Astrocyte of the spinal cord (primary cell): ENCODE data around the gene CCDC187.

Experiments used
- DNase-seq: peaks from one replicate; pipeline ENCODE4 v3.0.0; 2011; ENCODE audit warnings: low read depth, low spot score
- H3K4me3 ChIP-seq: 2 replicates; pipeline ENCODE4 v1.5.1; 2011; ENCODE audit warnings: low read depth, mild to moderate bottlenecking, low read length, moderate library complexity
- in situ Hi-C: cut with HindIII; loops from 2 replicates; pipeline ENCODE4 v1.10.0; 2017; ENCODE audit warnings: low sequenced_read_pairs
- TF ChIP-seq, protein P1 (sequence below): IDR thresholded peaks from 2 replicates; pipeline ENCODE4 v1.5.1; 2012; ENCODE audit warnings: low read depth, mild to moderate bottlenecking, low read length, inconsistent platforms

Gene CCDC187

DNA sequence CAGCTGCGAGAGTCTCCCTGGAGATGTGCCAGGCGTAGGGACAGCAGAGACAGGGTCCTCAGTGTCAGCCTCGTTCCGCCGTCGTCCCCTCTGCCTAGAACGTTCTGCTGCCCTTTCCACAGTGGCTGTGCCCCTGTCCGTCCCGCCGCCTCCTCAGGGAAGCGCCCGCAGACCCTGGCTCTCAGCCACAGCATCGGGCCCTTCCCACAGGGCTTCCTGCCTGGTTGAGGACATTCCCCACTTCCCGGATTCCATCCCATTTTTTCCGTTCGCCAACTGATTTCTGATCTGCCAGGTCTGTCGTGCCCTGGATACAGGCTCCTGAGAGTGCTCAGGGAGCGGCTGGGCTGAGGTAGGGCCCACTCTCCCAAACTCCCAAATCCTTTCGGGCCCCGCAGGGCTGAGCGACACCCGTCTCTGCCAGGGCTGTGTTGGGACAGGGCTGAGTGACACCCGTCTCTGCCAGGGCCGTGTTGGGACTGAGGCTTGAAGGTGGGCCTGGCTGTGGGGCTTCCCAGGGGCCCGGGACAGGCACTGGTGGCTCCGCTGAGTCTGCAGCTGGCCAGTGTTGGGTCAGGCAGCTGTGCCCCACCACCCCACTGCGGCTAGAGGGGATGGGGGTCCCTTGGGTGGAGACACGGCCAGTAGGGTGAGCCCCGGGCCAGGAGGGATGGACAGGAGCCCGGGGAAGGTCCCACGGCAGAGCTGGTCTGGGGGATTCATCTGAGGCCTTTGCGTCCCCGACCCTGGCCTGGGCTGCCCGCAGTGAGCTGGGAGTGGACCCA is 43.8 kb upstream of the CCDC187 start:
- TF ChIP-seq, protein P1, sequence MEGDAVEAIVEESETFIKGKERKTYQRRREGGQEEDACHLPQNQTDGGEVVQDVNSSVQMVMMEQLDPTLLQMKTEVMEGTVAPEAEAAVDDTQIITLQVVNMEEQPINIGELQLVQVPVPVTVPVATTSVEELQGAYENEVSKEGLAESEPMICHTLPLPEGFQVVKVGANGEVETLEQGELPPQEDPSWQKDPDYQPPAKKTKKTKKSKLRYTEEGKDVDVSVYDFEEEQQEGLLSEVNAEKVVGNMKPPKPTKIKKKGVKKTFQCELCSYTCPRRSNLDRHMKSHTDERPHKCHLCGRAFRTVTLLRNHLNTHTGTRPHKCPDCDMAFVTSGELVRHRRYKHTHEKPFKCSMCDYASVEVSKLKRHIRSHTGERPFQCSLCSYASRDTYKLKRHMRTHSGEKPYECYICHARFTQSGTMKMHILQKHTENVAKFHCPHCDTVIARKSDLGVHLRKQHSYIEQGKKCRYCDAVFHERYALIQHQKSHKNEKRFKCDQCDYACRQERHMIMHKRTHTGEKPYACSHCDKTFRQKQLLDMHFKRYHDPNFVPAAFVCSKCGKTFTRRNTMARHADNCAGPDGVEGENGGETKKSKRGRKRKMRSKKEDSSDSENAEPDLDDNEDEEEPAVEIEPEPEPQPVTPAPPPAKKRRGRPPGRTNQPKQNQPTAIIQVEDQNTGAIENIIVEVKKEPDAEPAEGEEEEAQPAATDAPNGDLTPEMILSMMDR, result no peak
- DNase-seq, result no peak
- H3K4me3 ChIP-seq, result no peak overlapping the region
- in situ Hi-C loops, result no loop called here

DNA sequence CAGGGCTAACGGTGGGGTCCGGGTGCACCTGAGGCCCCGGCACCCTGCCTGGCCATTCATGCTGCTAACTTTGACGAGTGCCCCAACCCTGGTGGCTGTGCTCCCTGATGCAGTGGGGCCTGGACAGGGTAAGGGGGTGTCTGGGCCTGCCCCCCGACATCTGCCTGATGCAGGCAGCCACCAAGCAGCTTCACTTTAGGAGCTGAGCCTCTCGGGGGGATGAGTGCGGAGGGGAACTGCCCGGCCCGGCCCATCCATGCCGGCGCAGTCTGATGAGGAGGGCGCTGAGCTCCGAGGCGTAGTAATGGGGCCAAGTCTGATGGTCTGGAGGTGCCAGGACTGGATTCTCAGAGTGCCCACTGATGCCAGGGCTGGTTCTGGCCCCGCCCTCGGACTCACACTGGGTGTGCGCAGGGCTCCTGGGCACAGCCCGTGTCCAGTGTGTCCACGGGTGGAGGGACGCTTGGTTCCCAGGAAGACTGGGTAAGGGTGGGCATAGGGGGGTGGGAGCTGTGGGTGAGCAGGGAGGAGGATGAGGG is 43.1 kb upstream of the CCDC187 start:
- no peak for DNase-seq
- H3K4me3 ChIP-seq, result no peak overlapping the region
- in situ Hi-C loops, result no loop called here
- TF ChIP-seq, protein P1, result no peak

DNA sequence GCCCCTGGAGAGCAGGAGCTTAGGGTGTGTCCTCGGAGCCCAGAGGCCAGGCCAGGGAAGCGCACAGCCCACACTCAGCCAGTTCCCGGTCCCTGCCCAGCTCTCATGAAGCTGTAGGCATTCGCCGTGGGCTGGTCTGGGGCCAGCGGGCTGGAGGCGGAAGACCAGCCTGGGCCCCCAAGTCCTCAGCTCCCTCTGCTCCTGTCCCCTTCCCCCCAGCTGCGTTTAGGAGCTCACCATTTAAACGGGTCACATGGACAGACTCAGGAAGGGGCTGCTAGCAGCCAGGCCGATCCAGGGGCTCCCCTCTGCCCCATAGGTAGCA is 42.2 kb upstream of the CCDC187 start:
- TF ChIP-seq, protein P1, result no peak
- DNase-seq, result no peak
- H3K4me3 ChIP-seq, result no peak overlapping the region
- in situ Hi-C loops, result no loop called here

DNA sequence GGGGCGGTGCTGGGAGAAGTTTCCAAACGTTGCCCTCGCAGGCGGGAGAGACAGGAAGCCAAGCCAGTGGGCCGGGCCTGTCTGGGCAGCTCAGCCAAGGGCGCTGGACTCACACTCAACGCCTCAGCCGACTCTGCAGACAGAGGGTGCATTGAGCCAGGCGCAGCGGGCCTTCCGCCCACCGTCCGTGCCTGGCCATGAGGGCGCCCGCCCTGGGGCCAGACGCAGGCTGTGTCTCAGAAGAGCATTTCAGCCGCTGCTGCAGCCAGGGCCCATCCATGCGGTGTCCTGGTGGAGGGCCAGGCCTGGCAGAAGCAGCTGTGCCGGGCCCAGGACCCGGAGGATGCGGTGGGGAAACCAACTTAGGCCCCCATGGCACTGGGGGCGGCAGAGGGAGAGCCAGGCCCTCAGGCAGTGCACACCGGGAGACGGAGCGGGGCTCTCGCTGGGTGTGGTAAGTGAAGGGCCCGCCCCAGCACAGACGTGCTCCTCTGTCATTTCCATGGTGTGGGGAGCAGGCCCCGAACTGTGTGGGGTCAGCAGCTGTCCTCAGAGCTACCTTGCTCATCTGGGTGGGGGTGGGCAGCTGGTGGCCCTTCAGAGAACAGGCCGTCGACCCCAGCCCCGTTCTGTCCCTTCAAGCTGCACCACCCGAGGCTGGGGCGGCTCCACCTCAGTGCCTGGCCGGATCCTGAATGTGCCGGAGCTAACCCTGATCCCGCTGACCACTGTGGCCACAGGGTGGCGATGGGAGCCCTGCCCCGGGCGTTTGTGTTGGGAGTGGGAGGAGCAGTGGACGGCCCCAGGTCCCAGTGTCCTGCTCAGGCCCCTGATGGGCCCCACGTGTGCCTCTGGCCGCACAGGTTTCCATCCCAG is 41.6 kb upstream of the CCDC187 start:
- TF ChIP-seq, protein P1, result peak; percentile 60
- DNase-seq, result peak; percentile 38
- H3K4me3 ChIP-seq, result no peak overlapping the region
- in situ Hi-C loops, result no loop called here

DNA sequence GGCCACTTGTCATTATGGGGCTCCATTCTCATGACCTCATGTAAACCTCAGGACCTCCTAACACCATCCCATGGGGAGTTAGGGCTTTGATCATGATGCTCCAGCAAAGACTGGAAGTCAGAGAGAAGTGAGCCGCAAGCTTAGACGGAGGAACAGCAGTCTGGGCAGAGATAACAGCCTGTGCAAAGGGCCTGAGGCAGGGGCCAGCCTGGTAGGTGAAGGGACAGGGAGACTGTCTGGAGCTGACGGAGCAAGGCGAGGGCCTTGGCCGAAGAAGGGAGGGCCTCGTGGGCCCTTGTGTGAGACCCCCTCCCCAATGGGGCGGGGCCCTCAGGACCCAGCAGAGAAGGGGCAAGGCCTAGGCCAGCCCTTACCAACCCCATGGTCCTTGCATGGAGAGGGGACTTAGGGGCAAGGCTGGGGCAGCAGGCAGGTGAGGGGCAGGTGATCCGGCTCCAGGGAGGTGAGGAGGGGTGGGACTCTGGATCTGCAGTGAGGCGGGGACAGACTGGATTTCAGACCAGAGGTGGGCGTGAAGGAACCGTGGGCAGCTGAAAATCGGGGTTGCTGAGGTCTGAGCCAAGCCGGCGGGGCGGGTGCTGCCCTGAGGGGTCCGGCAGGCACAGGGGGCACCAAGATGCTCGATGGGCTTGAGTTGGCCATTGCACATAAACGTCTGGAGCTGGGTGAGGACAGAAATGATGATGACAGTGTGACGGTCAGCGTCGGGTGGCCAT is 40.8 kb upstream of the CCDC187 start:
- in situ Hi-C loops, result no loop called here
- TF ChIP-seq, protein P1, result no peak
- DNase-seq, result no peak
- H3K4me3 ChIP-seq, result no peak overlapping the region

DNA sequence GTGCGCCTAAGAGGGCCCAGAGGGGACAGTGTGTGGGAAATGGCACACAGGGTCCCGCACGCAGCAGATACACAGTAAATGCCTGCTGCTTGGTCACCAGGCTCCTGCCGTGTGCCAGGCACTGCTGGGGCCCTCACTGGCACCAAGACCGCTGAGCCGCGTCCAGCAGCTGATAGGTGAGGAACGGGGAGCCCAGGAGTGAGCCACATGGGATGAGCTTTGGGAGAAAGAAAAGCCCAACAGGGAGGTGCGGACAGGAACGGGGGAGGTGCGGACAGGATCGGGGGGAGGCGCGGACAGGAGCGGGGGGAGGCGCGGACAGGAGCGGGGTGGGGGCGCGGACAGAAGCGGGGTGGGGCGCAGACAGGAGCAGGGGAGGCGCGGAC is 40.0 kb upstream of the CCDC187 start:
- in situ Hi-C loops, result no loop called here
- DNase-seq, result no peak
- TF ChIP-seq, protein P1, result no peak
- H3K4me3 ChIP-seq, result no peak overlapping the region
